Fibroblast of pulmonary artery (primary cell): ENCODE data around the gene GORASP1.
A peak's percentile ranks its signal among the peaks of the same experiment; 100 is the strongest.

ENCODE experiments used
- DNase-seq: peaks from one replicate; pipeline ENCODE4 v3.0.0-alpha.2; 2010; ENCODE audit warnings: low read depth
- H3K4me3 ChIP-seq: replicated peaks from 2 replicates; pipeline ENCODE4 v1.5.1; 2011; ENCODE audit warnings: low read depth, mild to moderate bottlenecking, control low read depth, low read length, moderate library complexity
- CTCF ChIP-seq: IDR thresholded peaks from 2 replicates; pipeline ENCODE4 v1.5.1; 2011; ENCODE audit warnings: mild to moderate bottlenecking, control low read depth, low read length, inconsistent platforms; ENCODE audit errors: missing control alignments

Gene GORASP1

DNA sequence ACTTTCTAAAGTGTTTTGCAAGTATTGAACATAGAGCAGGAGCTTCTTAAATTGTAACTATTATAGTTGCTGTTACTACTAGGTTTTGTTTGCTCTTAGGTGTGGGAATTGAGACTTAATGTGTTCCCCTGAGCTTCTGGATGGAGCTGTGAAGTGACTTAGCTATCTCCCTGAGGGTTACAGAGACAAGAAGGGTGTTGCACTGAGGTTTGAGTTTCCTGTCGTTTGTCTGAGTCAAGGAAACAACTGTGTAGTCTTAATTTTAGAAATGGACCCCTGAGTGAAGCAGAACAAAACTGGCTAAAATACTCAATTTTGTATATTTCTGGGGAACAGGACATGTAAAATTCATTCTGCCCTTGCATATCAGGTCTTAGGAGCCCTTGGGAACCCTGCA lies 20.5 kb upstream of the GORASP1 start:
- DNase-seq, result no peak
- no peak for TF ChIP-seq CTCF
- no peak overlapping the region for H3K4me3 ChIP-seq

DNA sequence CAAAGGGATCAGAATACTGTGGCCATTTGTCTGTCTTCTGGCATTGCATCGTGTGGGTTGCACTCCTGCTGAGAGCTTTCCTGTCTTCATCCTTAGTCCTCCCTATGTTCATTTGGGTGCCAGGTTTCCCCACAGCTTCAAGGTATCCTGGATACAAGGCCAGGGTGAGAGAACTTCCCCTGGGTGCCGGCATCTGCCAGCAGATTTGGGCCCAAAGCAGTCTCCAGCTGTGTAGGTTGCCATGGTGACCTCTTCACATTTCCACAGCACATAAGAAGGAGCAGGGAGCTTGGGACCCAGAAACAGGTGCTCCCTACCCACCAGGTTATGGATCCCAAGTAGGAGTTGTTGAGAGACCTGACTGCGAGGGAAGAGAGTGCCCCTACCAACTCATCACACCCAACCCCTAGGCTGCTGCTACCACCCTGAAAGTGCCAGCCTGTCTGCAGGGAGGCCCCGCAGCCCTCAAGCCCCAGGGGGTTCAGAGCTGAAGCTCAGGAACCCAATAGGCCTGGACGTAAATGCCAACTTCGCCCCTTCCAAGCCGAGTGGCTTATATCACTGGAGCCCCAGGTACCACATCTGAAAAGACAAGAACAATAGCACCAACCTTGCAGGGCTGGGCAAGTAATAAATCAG lies 20.0 kb upstream of the GORASP1 start:
- TF ChIP-seq CTCF, result no peak
- no peak overlapping the region for H3K4me3 ChIP-seq
- no peak for DNase-seq

DNA sequence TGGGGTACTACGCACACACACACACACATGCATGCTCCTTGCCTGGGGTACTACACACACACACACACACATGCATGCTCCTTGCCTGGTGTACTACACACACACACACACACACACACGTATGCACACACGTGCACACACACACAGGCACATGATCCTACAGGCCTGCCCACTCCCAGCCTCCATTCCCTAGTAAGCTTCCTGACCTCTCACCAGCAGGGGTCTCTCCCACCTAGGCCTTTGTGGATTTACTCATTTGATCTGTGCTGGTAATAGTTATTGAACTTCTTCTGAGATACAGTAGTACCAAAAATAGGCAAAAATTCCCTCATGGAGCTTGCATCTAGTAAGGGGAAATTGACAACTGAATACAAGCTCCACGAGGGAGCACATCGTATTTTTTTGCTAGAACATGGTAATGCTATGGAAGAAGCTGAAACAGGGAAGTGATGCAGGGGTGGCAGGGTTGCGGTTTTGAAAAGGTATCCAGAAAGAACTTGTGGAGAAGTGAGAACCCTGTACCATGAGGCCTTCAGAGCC lies 19.2 kb upstream of the GORASP1 start:
- H3K4me3 ChIP-seq, result no peak overlapping the region
- peak; percentile 78 for DNase-seq

GRCh38 chr3:39125841-39126500 lies 18.5 kb upstream of the GORASP1 start:
- no peak for TF ChIP-seq CTCF
- no peak overlapping the region for H3K4me3 ChIP-seq
- peak; percentile 47 for DNase-seq

More for the DNA sequence above, 19.2 kb upstream of the GORASP1 start:
- TF ChIP-seq CTCF, result peak; percentile 80

GRCh38 chr3:39124876-39125840 lies 17.7 kb upstream of the GORASP1 start:
- no peak overlapping the region for H3K4me3 ChIP-seq
- peak; percentile 67 for TF ChIP-seq CTCF
- DNase-seq, result peak; percentile 65

DNA sequence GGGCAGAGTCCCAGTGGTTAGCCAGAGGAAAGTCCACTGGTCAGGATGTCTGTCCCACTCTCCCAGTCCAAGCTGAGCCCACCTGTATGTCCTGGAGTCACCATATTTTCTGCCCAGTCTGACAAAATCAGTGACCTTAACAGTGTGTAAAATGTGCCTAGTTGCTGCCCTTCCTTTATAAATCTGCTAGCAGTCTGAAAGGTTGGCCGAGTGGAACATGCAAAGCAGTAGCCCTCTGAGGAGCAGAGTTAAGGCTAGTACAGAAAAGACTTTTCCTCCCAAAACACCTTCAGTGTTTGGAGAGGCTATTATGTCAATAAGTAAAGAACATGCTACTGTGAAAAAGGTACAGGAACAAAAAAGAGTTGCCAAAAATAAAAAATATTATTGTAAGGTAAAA lies 15.4 kb upstream of the GORASP1 start:
- no peak overlapping the region for H3K4me3 ChIP-seq
- no peak for TF ChIP-seq CTCF
- DNase-seq, result no peak
